22Rv1 (cell line): ENCODE measurements around the gene ZNF750.

ENCODE experiments used
- CTCF ChIP-seq: fragments of 450-650 bp; IDR thresholded peaks from 2 replicates; pipeline ENCODE4 v1.5.1; 2017; ENCODE audit warnings: mild to moderate bottlenecking
- ZFX ChIP-seq: fragments of 450-650 bp; IDR thresholded peaks from 2 replicates; pipeline ENCODE4 v1.6.1; 2017; ENCODE audit warnings: antibody characterized with exemption, borderline replicate concordance

GRCh38 chr17:82884970-82885353, 45.1 kb upstream of the ZNF750 start:
- no peak for TF ChIP-seq CTCF
- no peak for TF ChIP-seq ZFX
